Measurements from ENCODE around the gene RPH3AL.

The RPH3AL gene

GRCh38 chr17:233473-233941, 119.1 kb downstream of the RPH3AL start:
- H3K27ac Mint-ChIP-seq: peak overlapping the region in 1 of 3 experiments; percentile 17
- no peaks in the 10 kb centered on the region for H3K9me3 Mint-ChIP-seq
- no peak overlapping the region for H3K4me3 Mint-ChIP-seq
- no peak for TF ChIP-seq CTCF (IDR thresholded peaks at IDR 0.05; ENCODE audit: unreplicated experiment in 3 of 3)
- H3K27me3 Mint-ChIP-seq (ENCODE audit: low read depth): no peaks in the 10 kb centered on the region
- H3K4me1 Mint-ChIP-seq: peaks cover 42% of the 10 kb centered on the region
- no peaks in the 10 kb centered on the region for H3K36me3 Mint-ChIP-seq (ENCODE audit: low read depth)

DNA sequence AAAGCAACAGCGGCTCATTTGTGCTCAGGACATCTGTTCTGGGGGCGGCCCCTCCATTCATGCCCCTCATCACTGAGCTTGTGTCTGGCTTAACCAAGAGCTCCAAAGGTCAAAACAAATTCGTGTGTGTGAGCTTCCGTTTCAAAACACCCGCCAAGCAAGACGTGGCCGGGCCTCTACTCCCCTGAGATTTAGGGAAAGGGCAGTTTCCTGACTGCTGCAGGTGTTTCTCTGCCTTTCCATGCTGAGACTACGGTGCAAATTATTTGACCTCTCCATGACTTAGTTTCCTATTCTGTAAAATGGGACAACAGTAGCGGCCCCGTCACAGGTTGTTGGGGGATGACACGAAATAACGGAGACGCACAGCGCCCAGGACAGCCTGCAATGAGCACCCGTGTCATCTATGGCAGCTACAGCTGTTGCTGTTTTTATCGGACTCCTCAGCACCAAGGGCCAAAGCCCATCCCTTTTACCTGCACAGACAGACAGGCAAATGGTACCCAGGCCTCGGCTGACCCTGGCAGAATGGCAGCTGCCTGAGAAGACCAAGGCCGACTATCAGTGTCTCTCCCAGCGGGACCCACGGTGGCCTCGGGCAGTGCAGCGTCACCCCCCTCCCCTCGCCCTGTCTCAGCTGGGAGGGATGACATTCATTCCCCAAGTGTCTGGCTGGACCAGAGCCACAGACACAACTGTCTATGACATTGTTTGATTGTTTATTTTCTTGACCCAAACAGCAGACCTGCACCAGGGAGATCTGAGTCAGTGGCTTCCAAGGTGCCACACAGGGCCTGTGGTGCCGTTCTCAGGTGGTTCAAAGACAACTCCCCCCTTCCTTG, 120.4 kb downstream of the RPH3AL start:
- no peaks in the 10 kb centered on the region for H3K27me3 Mint-ChIP-seq (ENCODE audit: low read depth)
- TF ChIP-seq CTCF (IDR thresholded peaks at IDR 0.05; ENCODE audit: unreplicated experiment in 3 of 3): no peak
- H3K4me1 Mint-ChIP-seq: peaks cover 48% of the 10 kb centered on the region
- H3K9me3 Mint-ChIP-seq: no peaks in the 10 kb centered on the region
- peak overlapping the region; percentile 17 to 85 (median 50) for H3K27ac Mint-ChIP-seq
- H3K36me3 Mint-ChIP-seq (ENCODE audit: low read depth): no peaks in the 10 kb centered on the region
- peak overlapping the region in 1 of 3 experiments; percentile 24 for H3K4me3 Mint-ChIP-seq

GRCh38 chr17:231191-231965, 121.2 kb downstream of the RPH3AL start:
- H3K9me3 Mint-ChIP-seq: no peaks in the 10 kb centered on the region
- no peak overlapping the region for H3K4me3 Mint-ChIP-seq
- H3K36me3 Mint-ChIP-seq (ENCODE audit: low read depth): no peaks in the 10 kb centered on the region
- no peaks in the 10 kb centered on the region for H3K27me3 Mint-ChIP-seq (ENCODE audit: low read depth)
- H3K27ac Mint-ChIP-seq: peak overlapping the region in 1 of 3 experiments; percentile 69
- H3K4me1 Mint-ChIP-seq: peaks cover 54% of the 10 kb centered on the region
- no peak for TF ChIP-seq CTCF (IDR thresholded peaks at IDR 0.05; ENCODE audit: unreplicated experiment in 3 of 3)

GRCh38 chr17:230395-230770, 122.2 kb downstream of the RPH3AL start:
- Mint-ChIP-seq H3K4me1 (peaks cover 54% of the 10 kb centered on the region), H3K4me3 (no peak overlapping the region), H3K27me3 (ENCODE audit: low read depth) (peaks cover 5% of the 10 kb centered on the region), H3K9me3 (no peaks in the 10 kb centered on the region), H3K36me3 (ENCODE audit: low read depth) (no peaks in the 10 kb centered on the region), H3K27ac (peak overlapping the region in 2 of 3 experiments; percentile 6 to 25)
- TF ChIP-seq CTCF (IDR thresholded peaks at IDR 0.05; ENCODE audit: unreplicated experiment in 3 of 3): no peak

GRCh38 chr17:229709-230394, 122.8 kb downstream of the RPH3AL start:
- peaks cover 52% of the 10 kb centered on the region for H3K4me1 Mint-ChIP-seq
- H3K27me3 Mint-ChIP-seq (ENCODE audit: low read depth): peaks cover 5% of the 10 kb centered on the region
- TF ChIP-seq CTCF (IDR thresholded peaks at IDR 0.05; ENCODE audit: unreplicated experiment in 3 of 3): no peak
- no peaks in the 10 kb centered on the region for H3K36me3 Mint-ChIP-seq (ENCODE audit: low read depth)
- H3K9me3 Mint-ChIP-seq: no peaks in the 10 kb centered on the region
- H3K27ac Mint-ChIP-seq: peak overlapping the region in 2 of 3 experiments; percentile 6 to 25
- H3K4me3 Mint-ChIP-seq: no peak overlapping the region
